Lung (tissue), 12 donors: ENCODE data around the gene GSG1L2. TPM values are rescaled to one million over a fixed set of nuclear protein-coding genes. Genes with fewer than 3 reads are reported as not detected.

Experiments used
- ATAC-seq: fragments of 200-7000 bp; cut with Tn5 transposase; one replicate; pipeline ENCODE4 v1.9.1; 2020; ENCODE audit warnings: moderate number of reproducible peaks; ENCODE audit not compliant: insufficient read depth, low FRiP score
- DNase-seq, 3 donors: peaks; one replicate each; pipeline ENCODE4 v3.0.0-alpha.2; 2013 to 2017
- H3K27ac ChIP-seq, 2 donors: one replicate each; pipeline ENCODE4 v1.5.1; 2013; ENCODE audit warnings: mild to moderate bottlenecking in 2 of 2, moderate library complexity in 2 of 2, control low read depth in 1 of 2, inconsistent platforms in 1 of 2, low read depth in 1 of 2, low read length in 1 of 2
- H3K27me3 ChIP-seq, 3 donors: one replicate each; pipeline ENCODE4 v1.5.1; 2013; ENCODE audit warnings: low read length in 2 of 3; ENCODE audit not compliant: control insufficient read depth in 3 of 3, insufficient read depth in 3 of 3
- H3K36me3 ChIP-seq, 4 donors: one replicate each; pipeline ENCODE4 v1.5.1; 2013; ENCODE audit warnings: low read length in 4 of 4, mild to moderate bottlenecking in 1 of 4, moderate library complexity in 1 of 4; ENCODE audit not compliant: control insufficient read depth in 4 of 4, insufficient read depth in 4 of 4
- H3K4me1 ChIP-seq, 5 donors: one replicate each; pipeline ENCODE4 v1.5.1; 2013; ENCODE audit warnings: low read length in 5 of 5, mild to moderate bottlenecking in 2 of 5, moderate library complexity in 1 of 5; ENCODE audit not compliant: control insufficient read depth in 5 of 5, insufficient read depth in 5 of 5
- H3K4me3 ChIP-seq: one replicate; pipeline ENCODE4 v1.5.1; 2013; ENCODE audit warnings: mild to moderate bottlenecking, control low read depth, moderate library complexity
- H3K9ac ChIP-seq, 2 donors: one replicate each; pipeline ENCODE4 v1.5.1; 2013; ENCODE audit warnings: low read length in 2 of 2, control low read depth in 1 of 2; ENCODE audit not compliant: insufficient read depth in 1 of 2
- H3K9me3 ChIP-seq, 4 donors: one replicate each; pipeline ENCODE4 v1.5.1; 2013; ENCODE audit warnings: low read length in 3 of 4, mild to moderate bottlenecking in 1 of 4, moderate library complexity in 1 of 4; ENCODE audit not compliant: control insufficient read depth in 4 of 4, insufficient read depth in 3 of 4
- WGBS, 2 donors: extraction: QIAGEN DNeasy Blood & Tissue Kit; methylation state at CpG; one replicate each; pipeline ENCODE4 v1.1.7; 2013; 5-methylcytosine and 5-hydroxymethylcytosine counted together
- polyA plus RNA-seq, 2 donors: library from polyadenylated mRNA; stranded (reverse); fragments of 200-250 nt; gene quantifications; one replicate each; pipeline ENCODE4 v1.2.1, GENCODE V29; 2013
- total RNA-seq, 2 donors: library from RNA; depleted of rRNA in 1 of 2; stranded (reverse); fragments of >200 nt in 1 of 2; gene quantifications; one replicate each; pipeline ENCODE4 v1.2.1, GENCODE V29; 2014 to 2021
- TF ChIP-seq, protein P1 (sequence below): IDR thresholded peaks from 2 replicates; pipeline ENCODE4 v1.5.1; 2012; ENCODE audit warnings: mild to moderate bottlenecking; ENCODE audit errors: control extremely low read depth, extremely low read depth
- donor health status: control.
- donor health status: control.
- donor health status: Bipolar disorder and iron deficiency.
- donor health status: healthy.
- donor health status: DM: yes; HTN: yes; CAD: no.

GSG1L2 gene
- total and polyA plus RNA-seq, 4 donors = not detected

DNA sequence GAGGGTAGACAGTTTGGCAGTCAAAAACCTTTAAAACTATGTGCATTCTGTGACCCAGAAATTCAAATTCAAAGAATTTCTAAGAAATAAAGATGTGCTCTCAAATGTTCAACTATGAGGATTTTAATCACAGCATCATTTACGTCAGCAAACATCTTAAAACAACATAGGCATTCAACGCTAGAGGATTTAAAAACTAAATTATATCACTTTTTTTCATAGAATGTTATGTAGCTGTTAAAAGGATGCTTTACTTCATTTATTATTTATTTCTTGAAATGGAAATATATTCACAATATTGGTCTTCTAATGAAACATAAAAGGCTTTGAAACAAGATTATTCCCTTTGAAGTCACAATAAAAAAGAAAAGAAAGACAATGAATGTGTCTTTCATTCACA is 7.5 kb upstream of the GSG1L2 start:
- DNase-seq (no peak), ATAC-seq (no peak)
- Histone ChIP-seq H3K9me3 (peaks cover 0 to 4% (median 0%) of the 10 kb centered on the region in 4 donors), H3K4me3 (no peak overlapping the region), H3K4me1 (peaks cover 0 to 47% (median 0%) of the 10 kb centered on the region in 5 donors), H3K9ac (no peak overlapping the region), H3K36me3 (no peaks in the 10 kb centered on the region), H3K27me3 (peaks cover 0 to under 1% (median 0%) of the 10 kb centered on the region in 3 donors), H3K27ac (no peak overlapping the region)
- WGBS, 2 donors = 86 to 92% methylated on average over 2 of the region's 2 CpGs
- TF ChIP-seq, protein P1, sequence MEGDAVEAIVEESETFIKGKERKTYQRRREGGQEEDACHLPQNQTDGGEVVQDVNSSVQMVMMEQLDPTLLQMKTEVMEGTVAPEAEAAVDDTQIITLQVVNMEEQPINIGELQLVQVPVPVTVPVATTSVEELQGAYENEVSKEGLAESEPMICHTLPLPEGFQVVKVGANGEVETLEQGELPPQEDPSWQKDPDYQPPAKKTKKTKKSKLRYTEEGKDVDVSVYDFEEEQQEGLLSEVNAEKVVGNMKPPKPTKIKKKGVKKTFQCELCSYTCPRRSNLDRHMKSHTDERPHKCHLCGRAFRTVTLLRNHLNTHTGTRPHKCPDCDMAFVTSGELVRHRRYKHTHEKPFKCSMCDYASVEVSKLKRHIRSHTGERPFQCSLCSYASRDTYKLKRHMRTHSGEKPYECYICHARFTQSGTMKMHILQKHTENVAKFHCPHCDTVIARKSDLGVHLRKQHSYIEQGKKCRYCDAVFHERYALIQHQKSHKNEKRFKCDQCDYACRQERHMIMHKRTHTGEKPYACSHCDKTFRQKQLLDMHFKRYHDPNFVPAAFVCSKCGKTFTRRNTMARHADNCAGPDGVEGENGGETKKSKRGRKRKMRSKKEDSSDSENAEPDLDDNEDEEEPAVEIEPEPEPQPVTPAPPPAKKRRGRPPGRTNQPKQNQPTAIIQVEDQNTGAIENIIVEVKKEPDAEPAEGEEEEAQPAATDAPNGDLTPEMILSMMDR = no peak

DNA sequence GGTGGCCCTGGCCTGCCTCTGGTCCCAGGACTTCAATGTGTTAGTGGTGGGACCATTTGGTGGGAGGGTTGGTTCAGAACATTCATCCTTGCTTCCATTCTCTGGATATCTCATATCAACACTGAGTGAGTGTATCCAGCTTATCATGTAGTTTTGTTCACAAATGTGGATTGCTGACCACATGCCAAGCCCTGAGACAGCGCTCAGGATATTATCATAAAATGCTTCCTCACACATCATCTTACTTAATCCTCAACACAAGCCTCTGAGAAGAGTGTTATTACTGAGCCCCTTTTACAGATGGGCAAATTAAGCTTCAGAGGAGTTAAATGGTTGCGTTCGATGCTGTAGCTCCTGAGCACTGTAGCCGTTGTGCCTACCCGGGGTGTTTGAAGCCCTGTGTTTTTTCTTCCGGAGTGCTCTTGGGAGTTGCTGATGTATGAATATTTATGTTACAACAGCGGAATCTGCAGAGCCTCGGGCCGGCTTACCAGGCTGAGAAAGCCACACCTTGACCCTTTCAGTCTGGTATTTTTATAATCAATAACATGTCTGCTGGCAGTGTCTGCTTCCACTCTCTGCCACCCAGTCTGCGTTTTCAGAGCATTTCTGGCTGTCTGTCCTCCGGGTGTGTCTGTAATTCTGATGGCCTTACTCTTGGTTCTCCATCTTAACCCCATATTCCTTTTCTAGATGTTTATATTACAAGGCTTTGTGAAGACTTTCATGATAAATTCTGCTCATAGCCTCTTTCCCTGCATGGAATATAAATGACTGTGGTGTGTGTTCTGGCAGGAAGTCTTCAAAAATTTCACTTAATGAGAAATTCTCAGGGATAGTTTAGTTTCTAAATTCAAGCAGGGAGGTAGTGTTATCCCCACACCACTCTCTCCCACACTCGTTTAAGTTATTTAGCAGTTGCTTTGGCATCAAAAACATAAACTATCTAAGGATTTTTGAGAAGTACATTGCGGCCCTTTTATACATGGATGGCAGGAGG is 6.7 kb upstream of the GSG1L2 start:
- ATAC-seq (no peak), DNase-seq (peak; percentile 60 to 88 (median 84))
- TF ChIP-seq, protein P1 = no peak
- no peaks in the 10 kb centered on the region for H3K36me3 ChIP-seq
- H3K9ac ChIP-seq = no peak overlapping the region
- peaks cover 0 to 47% (median 0%) of the 10 kb centered on the region in 5 donors for H3K4me1 ChIP-seq
- H3K4me3 ChIP-seq = no peak overlapping the region
- whole genome bisulfite sequencing, 2 donors = 65 to 67% methylated on average over 13 of the region's 13 CpGs
- no peak overlapping the region for H3K27ac ChIP-seq
- H3K27me3 ChIP-seq = peaks cover 0 to 2% (median 0%) of the 10 kb centered on the region in 3 donors
- H3K9me3 ChIP-seq = peaks cover 0 to 4% (median 0%) of the 10 kb centered on the region in 4 donors

DNA sequence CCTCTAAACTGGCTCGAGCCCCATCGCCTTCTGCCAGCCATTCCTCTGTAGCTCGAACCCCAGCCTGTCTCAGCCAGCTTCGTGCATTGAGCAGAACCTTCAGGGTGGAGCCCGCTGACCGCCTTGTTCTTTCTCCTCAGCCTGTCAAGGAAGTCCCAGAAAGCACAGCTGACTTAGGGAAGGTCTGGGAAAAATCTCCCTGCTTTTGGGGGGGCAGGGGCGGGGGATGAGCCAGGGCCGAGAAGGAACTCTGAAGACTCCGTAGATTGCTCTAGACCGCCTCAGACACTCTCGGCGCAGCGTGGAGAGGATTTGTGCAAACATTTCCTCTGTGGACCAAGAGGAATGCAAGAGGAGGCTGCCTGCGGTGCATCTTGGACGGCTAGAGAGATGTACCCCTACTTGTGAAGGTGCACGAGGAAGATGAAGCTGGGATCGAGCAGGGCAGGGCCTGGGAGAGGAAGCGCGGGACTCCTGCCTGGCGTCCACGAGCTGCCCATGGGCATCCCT is 3.8 kb upstream of the GSG1L2 start, which contains the start of gene GLP2R:
Gene GLP2R, plus strand, starts transcription at position 284 of the 510 bp plus-strand sequence. Its CDS starts 140 bp downstream, at position 424.
- Histone ChIP-seq H3K27me3 (peaks cover 0 to 2% (median 0%) of the 10 kb centered on the region in 3 donors), H3K4me1 (peaks cover 0 to 41% (median 0%) of the 10 kb centered on the region in 5 donors), H3K27ac (no peak within 1 kb of the TSS), H3K9me3 (peaks cover 0 to 3% (median 0%) of the 10 kb centered on the region in 4 donors), H3K36me3 (no peaks in the 10 kb centered on the region), H3K9ac (no peak within 1 kb of the TSS), H3K4me3 (no peak within 1 kb of the TSS)
- TF ChIP-seq, protein P1 = no peak
- no peak for ATAC-seq
- WGBS, 2 donors = 59 to 67% methylated on average over 21 of the region's 21 CpGs
- DNase-seq = no peak
